Fibroblast of mammary gland (primary cell): Measurements from ENCODE around the gene LRRC38.

Source experiments
- DNase-seq: peaks from one replicate; pipeline ENCODE4 v3.0.0-alpha.2; 2010; ENCODE audit warnings: low read depth
- H3K4me3 ChIP-seq: 2 replicates; pipeline ENCODE4 v1.5.1; 2011; ENCODE audit warnings: low read depth, mild to moderate bottlenecking, low read length, moderate library complexity; ENCODE audit not compliant: control insufficient read depth
- TF ChIP-seq, protein P1 (sequence below): conservative IDR thresholded peaks from 2 replicates; pipeline ENCODE4 v1.5.1; 2011; ENCODE audit warnings: low read depth, low read length, inconsistent platforms; ENCODE audit not compliant: control insufficient read depth, insufficient read depth

LRRC38 gene

DNA sequence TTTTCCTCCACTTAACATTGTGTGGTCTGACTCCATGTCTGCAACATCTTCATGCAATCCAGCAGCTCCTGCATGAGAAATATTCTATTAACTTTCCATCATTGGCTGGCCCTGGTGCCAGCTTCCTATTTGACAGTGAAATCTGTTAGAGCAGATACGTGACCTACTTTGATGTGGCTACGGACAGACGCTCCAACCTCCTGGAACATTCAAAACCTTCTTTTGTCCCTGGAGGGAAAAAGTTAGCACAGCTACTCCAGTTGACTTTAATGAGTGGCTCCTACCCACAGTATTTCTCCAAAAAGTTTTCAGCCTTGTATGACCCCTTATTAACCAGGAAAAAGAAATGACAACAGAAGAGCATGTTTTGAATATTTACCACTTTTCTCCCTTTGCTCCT, 81.6 kb downstream of the LRRC38 start:
- no peak overlapping the region for H3K4me3 ChIP-seq
- TF ChIP-seq, protein P1, sequence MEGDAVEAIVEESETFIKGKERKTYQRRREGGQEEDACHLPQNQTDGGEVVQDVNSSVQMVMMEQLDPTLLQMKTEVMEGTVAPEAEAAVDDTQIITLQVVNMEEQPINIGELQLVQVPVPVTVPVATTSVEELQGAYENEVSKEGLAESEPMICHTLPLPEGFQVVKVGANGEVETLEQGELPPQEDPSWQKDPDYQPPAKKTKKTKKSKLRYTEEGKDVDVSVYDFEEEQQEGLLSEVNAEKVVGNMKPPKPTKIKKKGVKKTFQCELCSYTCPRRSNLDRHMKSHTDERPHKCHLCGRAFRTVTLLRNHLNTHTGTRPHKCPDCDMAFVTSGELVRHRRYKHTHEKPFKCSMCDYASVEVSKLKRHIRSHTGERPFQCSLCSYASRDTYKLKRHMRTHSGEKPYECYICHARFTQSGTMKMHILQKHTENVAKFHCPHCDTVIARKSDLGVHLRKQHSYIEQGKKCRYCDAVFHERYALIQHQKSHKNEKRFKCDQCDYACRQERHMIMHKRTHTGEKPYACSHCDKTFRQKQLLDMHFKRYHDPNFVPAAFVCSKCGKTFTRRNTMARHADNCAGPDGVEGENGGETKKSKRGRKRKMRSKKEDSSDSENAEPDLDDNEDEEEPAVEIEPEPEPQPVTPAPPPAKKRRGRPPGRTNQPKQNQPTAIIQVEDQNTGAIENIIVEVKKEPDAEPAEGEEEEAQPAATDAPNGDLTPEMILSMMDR: no peak
- DNase-seq: no peak

DNA sequence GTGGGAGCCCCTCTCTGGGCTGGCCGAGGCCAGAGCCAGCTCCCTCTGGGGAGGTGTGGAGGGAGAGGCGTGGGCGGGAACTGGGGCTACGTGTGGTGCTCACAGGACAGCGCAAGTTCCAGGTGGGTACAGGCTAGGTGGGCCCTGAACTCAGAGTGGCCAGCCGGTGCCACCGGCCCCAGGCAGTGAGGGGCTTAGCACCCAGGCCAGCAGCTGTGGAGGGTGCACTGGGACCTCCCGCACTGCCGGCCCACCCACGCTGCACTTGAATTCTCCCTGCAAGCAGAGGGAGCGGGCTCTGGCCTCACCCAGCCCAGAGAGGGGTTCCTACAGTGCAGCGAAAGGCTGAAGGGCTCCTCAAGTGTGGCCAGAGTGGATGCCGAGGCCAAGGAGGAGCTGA, 83.3 kb downstream of the LRRC38 start:
- TF ChIP-seq, protein P1: no peak
- no peak overlapping the region for H3K4me3 ChIP-seq
- no peak for DNase-seq
